Measurements from ENCODE around the gene PSMC3IP. TPM values are rescaled to one million over a fixed set of nuclear protein-coding genes. Genes with fewer than 3 reads are reported as not detected.
"Not testable (repeated sequence)": the region's sequence is repeated elsewhere in the genome, so short reads cannot be mapped to it uniquely, and the experiment has no call there.

PSMC3IP gene
- total RNA-seq, 3 donors from 2014 or later = 1.9 to 6.4 (median 3.1) TPM

- H3K4me1 ChIP-seq (ENCODE audit: low read depth) = peaks cover 12% of the 10 kb centered on the region
- intact Hi-C loops (cut with DNase I, micrococcal nuclease) = no loop called here
- peak; percentile 95 for ATAC-seq
- H3K36me3 ChIP-seq (ENCODE audit: low read depth) = no peaks in the 10 kb centered on the region
- peak; percentile 32 for TF ChIP-seq CTCF (IDR thresholded peaks at IDR 0.05)
- H3K4me3 ChIP-seq = no peak overlapping the region
- DNase-seq = peak; percentile 91 to 96 (median 94)
- no peaks in the 10 kb centered on the region for H3K9me3 ChIP-seq
Observed at GRCh38 chr17:42548070-42548837, 29.3 kb downstream of the PSMC3IP start.

- no peak for ATAC-seq
- no peaks in the 10 kb centered on the region for H3K9me3 ChIP-seq
- no peak for TF ChIP-seq CTCF (IDR thresholded peaks at IDR 0.05)
- intact Hi-C loops (cut with DNase I, micrococcal nuclease) = no loop called here
- no peak overlapping the region for H3K4me3 ChIP-seq
- H3K36me3 ChIP-seq (ENCODE audit: low read depth) = no peaks in the 10 kb centered on the region
- no peak for DNase-seq
- H3K4me1 ChIP-seq (ENCODE audit: low read depth) = peaks cover 10% of the 10 kb centered on the region
Observed at GRCh38 chr17:42547698-42548069, 29.8 kb downstream of the PSMC3IP start.

GRCh38 chr17:42547001-42547461, 30.5 kb downstream of the PSMC3IP start:
- DNase-seq (peak in 2 of 3 donors; percentile 46 to 55), ATAC-seq (no peak)

GRCh38 chr17:42545755-42546505, 31.6 kb downstream of the PSMC3IP start:
- H3K4me3 ChIP-seq; ATAC-seq; intact Hi-C loops (cut with DNase I, micrococcal nuclease); DNase-seq; H3K36me3 ChIP-seq (ENCODE audit: low read depth); H3K9me3 ChIP-seq: not testable (repeated sequence)
- peaks cover 26% of the 10 kb centered on the region for H3K4me1 ChIP-seq (ENCODE audit: low read depth)

More at GRCh38 chr17:42547001-42547461, 30.5 kb downstream of the PSMC3IP start:
- Histone ChIP-seq H3K4me1 (ENCODE audit: low read depth) (peaks cover 15% of the 10 kb centered on the region), H3K4me3 (no peak overlapping the region), H3K9me3 (no peaks in the 10 kb centered on the region), H3K36me3 (ENCODE audit: low read depth) (no peaks in the 10 kb centered on the region)
- intact Hi-C loops (cut with DNase I, micrococcal nuclease) = no loop called here
- TF ChIP-seq CTCF (IDR thresholded peaks at IDR 0.05) = no peak

- DNase-seq (no peak), ATAC-seq (no peak)
- Histone ChIP-seq H3K4me3 (no peak overlapping the region), H3K36me3 (ENCODE audit: low read depth) (no peaks in the 10 kb centered on the region), H3K9me3 (no peaks in the 10 kb centered on the region), H3K4me1 (ENCODE audit: low read depth) (peaks cover 28% of the 10 kb centered on the region)
- intact Hi-C loops (cut with DNase I, micrococcal nuclease) = no loop called here
- TF ChIP-seq CTCF (IDR thresholded peaks at IDR 0.05) = no peak
Observed at GRCh38 chr17:42544874-42545283, 32.6 kb downstream of the PSMC3IP start.
